Heart left ventricle (tissue), 13 donors: ENCODE data around the gene RALGAPA1.
"Not testable (repeated sequence)": the region's sequence is repeated elsewhere in the genome, so short reads cannot be mapped to it uniquely, and the experiment has no call there.

Experiments
- POLR2A ChIP-seq, 2 donors: fragments of 450-650 bp; IDR thresholded peaks; one replicate each; pipeline ENCODE4 v1.6.1; 2017; ENCODE audit warnings: antibody characterized with exemption in 2 of 2, mild to moderate bottlenecking in 2 of 2, moderate library complexity in 2 of 2
- TF ChIP-seq, protein P1 (sequence below), 12 donors: fragments of 200-600 bp; sonication (generic) in 4 of 12; IDR thresholded peaks; one replicate each; pipeline versions ENCODE4 v1.5.0 to v1.8.0; 2018 to 2022; ENCODE audit warnings: antibody characterized with exemption in 12 of 12, mild to moderate bottlenecking in 5 of 12
- donor health status: ischemic (EF 13 %, LVEDD 7.1; RV severe dilation, severe dysfunction).
- donor health status: DM: no; HTN: yes; CAD: no.
- donor health status: DM: no; HTN: no; CAD: no.
- donor health status: ischemic (EF 25% LVEDD 6.9; RV normal size, moderate dysfunction).
- donor health status: ischemic (EF 25% LVEDD 5.7; RV mildly dilated, moderate dysfunction).
- donor health status: ischemic (EF 35%, LVEDD 5.7; RV mildly dilated, moderate dysfunction).
- donor health status: nonischemic (EF 11% LVEDD 7.7; RV severe dilation, severe dysfunction).
- donor health status: DM: yes; HTN: yes; CAD: no.
- donor health status: PGD.
- donor health status: ischemic (EF 29% LVEDD 5.4; RV normal size, mild dysfunction).
- donor health status: nonischemic (EF 23%, LVEDD 6.1; RV moderate dilation, normal function).

DNA sequence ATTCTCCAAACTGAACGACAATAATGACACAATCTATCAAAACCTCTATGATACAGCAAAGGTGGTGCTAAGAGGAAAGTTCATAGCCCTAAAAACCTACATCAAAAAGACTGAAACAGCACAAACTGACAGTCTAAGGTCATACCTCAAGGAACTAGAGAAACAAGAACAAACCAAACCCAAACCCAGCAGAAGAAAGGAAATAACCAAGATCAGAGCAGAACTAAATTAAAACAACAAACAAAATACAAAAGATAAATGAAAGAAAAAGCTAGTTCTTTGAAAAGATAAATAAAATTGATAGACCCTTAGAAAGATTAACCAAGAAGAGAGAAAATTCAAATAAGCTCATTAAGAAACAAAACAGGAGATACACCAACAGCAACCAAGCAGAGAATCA lies 75.6 kb downstream of the RALGAPA1 start:
- TF ChIP-seq, protein P1, sequence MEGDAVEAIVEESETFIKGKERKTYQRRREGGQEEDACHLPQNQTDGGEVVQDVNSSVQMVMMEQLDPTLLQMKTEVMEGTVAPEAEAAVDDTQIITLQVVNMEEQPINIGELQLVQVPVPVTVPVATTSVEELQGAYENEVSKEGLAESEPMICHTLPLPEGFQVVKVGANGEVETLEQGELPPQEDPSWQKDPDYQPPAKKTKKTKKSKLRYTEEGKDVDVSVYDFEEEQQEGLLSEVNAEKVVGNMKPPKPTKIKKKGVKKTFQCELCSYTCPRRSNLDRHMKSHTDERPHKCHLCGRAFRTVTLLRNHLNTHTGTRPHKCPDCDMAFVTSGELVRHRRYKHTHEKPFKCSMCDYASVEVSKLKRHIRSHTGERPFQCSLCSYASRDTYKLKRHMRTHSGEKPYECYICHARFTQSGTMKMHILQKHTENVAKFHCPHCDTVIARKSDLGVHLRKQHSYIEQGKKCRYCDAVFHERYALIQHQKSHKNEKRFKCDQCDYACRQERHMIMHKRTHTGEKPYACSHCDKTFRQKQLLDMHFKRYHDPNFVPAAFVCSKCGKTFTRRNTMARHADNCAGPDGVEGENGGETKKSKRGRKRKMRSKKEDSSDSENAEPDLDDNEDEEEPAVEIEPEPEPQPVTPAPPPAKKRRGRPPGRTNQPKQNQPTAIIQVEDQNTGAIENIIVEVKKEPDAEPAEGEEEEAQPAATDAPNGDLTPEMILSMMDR (IDR thresholded peaks at IDR 0.05) = not testable (repeated sequence)
- not testable (repeated sequence) for TF ChIP-seq POLR2A (IDR thresholded peaks at IDR 0.05)
